GM18951 (cell line): Measurements from ENCODE around the gene SPATS2.

ENCODE experiments used
- POLR2A ChIP-seq: IDR thresholded peaks from 4 replicates; pipeline ENCODE4 v1.6.1; 2011; ENCODE audit warnings: mild to moderate bottlenecking; ENCODE audit not compliant: insufficient read length, insufficient read depth; ENCODE audit errors: extremely low read depth
- in situ Hi-C: fragments of 300-500 bp; cut with MboI; formaldehyde crosslinking; loops from one replicate; pipeline ENCODE4 v1.12.0; 2022; ENCODE audit warnings: low sequenced_read_pairs, mixed read lengths, inconsistent platforms; ENCODE audit not compliant: unreplicated experiment

SPATS2 gene

GRCh38 chr12:49554266-49554665, 187.0 kb downstream of the SPATS2 start:
- in situ Hi-C loops, result no loop called here
- TF ChIP-seq POLR2A, result no peak

GRCh38 chr12:49555631-49556390, 188.5 kb downstream of the SPATS2 start:
- TF ChIP-seq POLR2A, result no peak
- in situ Hi-C loops, result no loop called here

GRCh38 chr12:49556391-49557186, 189.3 kb downstream of the SPATS2 start:
- TF ChIP-seq POLR2A, result no peak
- in situ Hi-C loops, result no loop called here

- in situ Hi-C loops, result no loop called here
- no peak for TF ChIP-seq POLR2A
Observed at GRCh38 chr12:49557187-49557916, 190.1 kb downstream of the SPATS2 start.

- in situ Hi-C loops, result no loop called here
- no peak for TF ChIP-seq POLR2A
Observed at GRCh38 chr12:49557917-49558215, 190.6 kb downstream of the SPATS2 start.

- in situ Hi-C loops, result no loop called here
- no peak for TF ChIP-seq POLR2A
Observed at GRCh38 chr12:49558526-49558925, 191.3 kb downstream of the SPATS2 start.

DNA sequence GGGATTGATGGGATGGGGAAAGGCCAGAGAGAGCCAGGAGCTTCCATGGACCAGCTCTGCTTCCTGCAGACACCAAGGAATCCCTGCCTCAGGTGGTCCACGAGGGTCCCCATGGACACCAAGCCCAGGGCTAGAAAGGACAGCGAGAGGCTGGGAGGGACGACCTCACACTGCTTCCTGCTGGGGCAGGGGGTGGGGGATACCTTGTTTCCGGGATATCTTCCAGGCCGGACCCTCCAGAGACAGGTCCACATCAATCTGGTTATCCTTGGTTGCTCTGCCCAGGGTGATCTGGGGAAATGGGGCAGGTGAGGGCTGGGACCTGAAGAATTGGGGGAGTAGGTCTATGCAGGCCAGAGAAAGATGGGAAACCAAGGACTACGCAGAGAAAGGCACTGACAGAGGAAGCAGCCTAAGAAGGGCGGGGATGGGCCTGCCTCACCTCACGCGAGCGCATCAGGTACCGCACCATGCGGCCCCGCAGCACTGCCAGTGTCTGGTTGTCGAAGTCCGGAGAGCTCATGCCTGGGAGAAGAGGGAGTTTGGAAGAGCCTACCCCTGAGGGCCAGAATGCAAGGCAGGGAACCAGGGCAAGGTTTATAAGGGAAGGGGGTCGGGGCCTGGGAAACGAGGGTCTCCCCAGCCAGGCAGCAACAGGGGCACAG, 191.9 kb downstream of the SPATS2 start:
- in situ Hi-C loops, result no loop called here
- TF ChIP-seq POLR2A, result no peak

- in situ Hi-C loops, result no loop called here
- no peak for TF ChIP-seq POLR2A
Observed at GRCh38 chr12:49560695-49561094, 193.4 kb downstream of the SPATS2 start.

- TF ChIP-seq POLR2A, result no peak
- in situ Hi-C loops, result no loop called here
Observed at GRCh38 chr12:49562233-49562632, 195.0 kb downstream of the SPATS2 start.

DNA sequence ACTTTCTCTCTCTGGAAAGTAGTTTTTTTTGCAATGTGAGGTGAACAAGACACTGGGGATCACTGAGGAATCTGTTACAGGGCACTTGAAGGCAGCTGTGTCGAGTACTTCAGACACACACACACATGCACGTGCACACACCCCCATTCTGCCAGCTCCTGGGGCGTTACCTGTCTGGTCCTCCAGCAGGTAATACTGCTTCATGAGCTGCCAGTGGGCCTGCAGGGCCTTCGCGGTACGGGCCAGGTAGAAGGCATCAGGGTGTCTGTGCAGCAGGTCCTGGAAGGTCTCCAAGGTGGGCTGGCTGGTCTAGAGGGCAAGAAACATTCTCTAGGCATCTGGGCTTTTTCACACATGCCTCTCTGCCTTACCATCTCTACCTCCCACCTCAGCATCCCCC, 195.6 kb downstream of the SPATS2 start:
- in situ Hi-C loops, result no loop called here
- TF ChIP-seq POLR2A, result no peak

- in situ Hi-C loops, result no loop called here
- no peak for TF ChIP-seq POLR2A
Observed at GRCh38 chr12:49563951-49564685, 196.9 kb downstream of the SPATS2 start.

GRCh38 chr12:49564686-49565405, 197.6 kb downstream of the SPATS2 start:
- TF ChIP-seq POLR2A, result no peak
- in situ Hi-C loops, result no loop called here
